Cardiac septum (tissue), 1 donor: ENCODE data around the gene METTL26. TPM values are rescaled to one million over a fixed set of nuclear protein-coding genes. Genes with fewer than 3 reads are reported as not detected.

Experiments used
- DNase-seq: peaks from one replicate; pipeline ENCODE4 v3.0.0-alpha.2; 2020; ENCODE audit warnings: low spot score
- intact Hi-C: fragments of 100-400 bp; cut with DNase I; formaldehyde crosslinking; loops from one replicate; pipeline ENCODE4 v1.14.0; 2022
- total RNA-seq: library from RNA; stranded (reverse); fragmentation: NEBNext Ultra II Directional; extraction: Animal tissue kit (Norgen Biotek cat#: 25700); gene quantifications from one replicate; pipeline ENCODE4 v1.2.1, GENCODE V29; 2021
- donor health status: DM: no; HTN: no; CAD: no.

METTL26 gene
- total RNA-seq, 1 donor from 2014 or later = 47.7 TPM

DNA sequence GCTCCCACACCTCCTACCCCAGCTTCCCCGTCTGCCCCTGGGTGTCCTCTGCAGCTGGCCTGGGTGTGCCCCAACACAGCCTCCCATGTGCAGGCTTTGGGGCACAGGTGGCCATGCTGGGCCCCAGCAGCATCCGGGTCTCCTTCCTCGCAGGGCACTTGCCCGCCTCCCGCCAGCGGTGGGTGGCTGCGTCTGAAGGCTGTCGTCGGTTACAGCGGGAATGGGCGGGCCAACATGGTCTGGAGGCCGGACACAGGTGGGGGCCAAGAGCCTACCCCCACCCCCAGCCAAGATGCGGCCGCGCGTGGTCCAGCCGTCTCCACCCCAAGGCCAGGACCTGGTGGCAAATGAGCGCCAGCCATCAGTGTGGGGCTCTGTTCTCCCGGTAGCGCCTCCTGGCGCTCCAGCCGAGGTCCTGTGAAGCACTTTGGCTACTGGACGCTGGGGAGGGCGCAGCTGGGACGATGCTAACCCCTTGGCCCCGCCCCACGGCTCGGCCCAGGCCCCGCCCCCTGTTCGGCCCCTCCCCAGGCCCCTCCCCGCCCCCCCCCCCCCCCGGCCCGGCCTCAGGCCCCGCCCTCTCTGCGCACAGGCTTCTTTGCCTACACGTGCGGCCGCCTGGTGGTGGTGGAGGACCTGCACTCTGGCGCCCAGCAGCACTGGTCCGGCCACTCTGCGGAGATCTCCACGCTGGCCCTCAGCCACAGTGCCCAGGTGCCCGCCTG is 24.5 kb upstream of the METTL26 start:
- DNase-seq = peak; percentile 92
- intact Hi-C loops = loop anchor here (2.0 to 5.0 kb wide), 2 partner anchors 20 to 73 kb away; partner anchors contain the start of gene MCRIP2

DNA sequence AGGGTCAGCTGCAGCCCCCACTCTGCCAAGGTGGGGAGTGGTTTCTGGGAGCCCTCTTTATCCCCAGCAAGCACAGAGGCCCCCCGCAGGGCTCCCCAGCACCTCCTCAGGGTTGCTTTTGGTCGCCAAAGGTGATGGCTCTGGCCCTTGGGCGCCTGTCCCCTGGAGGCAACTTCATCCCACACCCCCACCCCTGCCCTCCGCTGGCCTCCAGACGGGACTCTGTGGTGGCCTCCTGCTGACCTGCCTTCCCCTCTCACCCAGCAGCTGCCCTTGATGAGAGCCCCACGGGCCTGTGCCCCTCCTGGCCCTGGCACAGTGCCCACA is 24.0 kb upstream of the METTL26 start:
- no peak for DNase-seq
- intact Hi-C loops = loop anchor here (2.0 to 5.0 kb wide), 2 partner anchors 19 to 73 kb away; partner anchors contain the start of gene MCRIP2

DNA sequence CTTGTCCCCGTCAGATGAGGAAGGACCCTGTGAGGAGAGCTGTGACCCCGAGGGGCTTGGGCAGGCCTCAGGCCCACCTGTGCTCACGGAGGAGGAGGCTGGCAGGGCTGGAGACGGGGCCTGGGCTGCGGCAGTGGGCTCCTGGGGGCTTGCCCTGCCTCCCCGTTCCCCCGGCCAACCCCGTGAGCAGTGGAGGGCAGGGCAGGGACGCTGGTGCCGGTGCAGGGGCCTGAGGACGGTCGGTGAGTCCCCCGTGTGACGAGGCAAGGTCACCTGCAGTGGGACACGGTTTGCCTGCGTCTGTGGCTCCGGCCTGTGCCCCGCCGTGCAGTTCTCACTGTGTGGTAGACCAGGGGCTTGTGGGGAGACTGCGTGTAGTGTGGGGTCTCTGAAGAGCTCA is 23.5 kb upstream of the METTL26 start:
- no peak for DNase-seq
- intact Hi-C loops = loop anchor here (2.0 to 5.0 kb wide), 2 partner anchors 19 to 72 kb away; partner anchors contain the start of gene MCRIP2

DNA sequence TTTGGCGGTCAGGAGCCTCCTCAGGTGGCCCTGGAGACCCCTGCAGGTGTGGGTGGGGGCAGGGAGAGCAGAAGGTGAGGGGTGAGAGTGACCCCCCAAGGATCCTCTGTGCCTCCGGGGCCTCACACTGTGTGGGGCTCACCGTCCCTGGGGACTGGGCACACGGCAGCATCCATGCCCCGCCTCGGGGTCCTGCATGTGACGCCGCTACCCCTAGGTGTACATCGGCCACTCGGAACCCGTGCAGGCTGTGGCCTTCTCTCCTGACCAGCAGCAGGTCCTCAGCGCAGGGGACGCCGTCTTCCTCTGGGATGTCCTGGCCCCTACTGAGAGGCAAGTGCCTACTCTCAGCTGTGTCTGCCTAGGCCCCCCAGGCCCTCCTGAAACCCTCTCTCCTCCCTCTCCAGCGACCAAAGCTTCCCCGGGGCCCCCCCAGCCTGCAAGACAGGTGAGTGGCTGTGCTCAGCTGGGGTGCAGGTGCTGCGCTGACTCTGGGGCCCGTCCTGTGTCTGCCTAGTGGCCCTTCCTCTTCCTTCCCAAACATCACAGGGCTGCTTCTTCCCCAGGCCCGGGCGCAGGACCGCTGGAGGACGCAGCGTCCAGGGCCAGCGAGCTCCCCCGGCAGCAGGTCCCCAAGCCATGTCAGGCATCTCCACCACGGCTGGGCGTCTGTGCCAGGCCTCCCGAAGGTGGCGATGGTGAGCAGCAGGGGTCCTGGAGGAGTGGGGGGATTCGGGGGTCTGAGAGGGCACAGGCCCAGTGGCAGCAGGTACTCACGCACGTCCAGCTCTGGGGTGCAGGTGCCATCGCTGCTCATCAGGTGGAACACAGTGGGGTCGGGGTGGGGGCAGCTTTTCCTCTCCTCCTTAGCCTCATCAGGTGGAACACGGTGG is 22.8 kb upstream of the METTL26 start:
- intact Hi-C loops = no loop called here
- DNase-seq = no peak

DNA sequence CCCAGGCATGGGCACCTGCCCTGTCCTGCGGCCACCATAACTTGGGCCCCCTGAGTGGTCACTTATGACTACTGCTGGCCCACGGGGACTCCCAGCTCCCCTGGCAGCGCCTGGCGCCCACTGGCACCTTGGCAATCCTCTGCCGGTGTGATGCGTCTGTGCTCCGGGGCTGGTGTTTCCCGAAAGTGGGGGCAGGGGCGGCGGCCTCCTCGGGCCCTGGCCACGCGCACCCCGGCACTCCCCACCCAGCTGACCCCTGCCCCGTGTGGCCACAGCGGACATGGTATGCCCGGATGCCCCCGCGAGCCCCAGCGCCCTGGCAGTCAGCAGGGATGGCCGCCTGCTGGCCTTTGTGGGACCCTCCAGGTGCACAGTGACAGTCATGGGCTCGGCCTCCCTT is 21.4 kb upstream of the METTL26 start:
- intact Hi-C loops = no loop called here
- no peak for DNase-seq

DNA sequence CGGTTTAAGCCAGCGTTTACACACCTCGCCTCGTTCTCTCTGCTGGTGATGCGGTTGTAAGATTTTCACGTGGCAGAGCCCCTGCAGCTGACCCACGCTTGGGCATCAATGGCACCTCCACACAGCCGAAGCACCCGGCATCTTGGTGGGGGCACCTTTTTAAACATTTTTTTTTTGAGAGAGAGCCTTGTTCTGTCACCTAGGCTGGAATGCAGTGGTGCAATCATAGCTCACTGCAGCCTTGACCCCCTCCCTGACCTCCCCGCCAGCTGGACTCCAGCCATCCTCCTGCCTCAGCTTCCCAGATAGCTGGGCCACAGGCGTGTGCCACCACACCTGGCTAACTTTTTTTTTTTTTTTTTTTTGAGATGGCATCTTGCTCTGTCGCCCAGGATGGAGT is 17.9 kb upstream of the METTL26 start:
- intact Hi-C loops = no loop called here
- no peak for DNase-seq

DNA sequence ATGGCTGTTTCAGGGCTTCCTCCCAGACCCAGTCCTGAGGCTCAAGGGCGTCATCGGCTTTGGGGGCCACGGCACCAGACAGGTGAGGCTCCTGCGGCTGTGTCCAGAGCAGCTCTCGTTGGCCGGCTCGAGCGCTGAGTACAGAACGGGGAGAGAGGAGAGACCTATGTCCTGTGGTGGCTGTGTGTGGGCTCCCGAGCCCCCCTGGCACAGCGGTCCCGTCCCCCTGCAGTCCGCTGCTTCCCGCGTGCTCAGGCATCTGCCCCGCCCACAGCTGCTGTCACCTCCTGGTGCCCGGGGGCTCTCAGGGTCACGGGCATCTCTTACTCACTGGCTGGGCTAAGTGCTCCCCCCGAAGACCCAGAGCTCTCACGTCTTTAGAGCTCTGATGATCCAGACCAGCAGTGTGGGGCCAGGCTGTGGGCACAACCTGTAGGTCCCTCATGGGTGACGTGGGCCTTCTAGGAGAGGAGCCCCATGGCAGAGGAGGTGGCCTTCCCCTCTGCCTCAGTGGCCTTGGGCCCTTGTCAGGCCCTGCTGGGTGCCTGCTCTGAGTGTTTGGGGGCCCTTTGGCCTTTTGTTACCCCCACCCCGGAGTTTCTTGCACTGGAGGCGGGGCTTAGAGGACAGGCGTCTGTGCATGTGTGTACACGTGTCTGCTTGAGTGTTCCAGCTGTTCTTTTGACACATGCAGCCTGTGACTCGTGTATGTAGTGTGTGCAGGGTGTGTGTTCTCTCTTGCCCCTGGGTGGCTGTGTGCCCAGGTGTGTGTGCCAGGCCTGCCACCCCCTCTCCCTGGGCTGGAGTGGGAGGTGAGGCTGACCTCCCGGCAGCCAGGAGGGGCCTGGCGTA is 16.6 kb upstream of the METTL26 start:
- intact Hi-C loops = no loop called here

DNA sequence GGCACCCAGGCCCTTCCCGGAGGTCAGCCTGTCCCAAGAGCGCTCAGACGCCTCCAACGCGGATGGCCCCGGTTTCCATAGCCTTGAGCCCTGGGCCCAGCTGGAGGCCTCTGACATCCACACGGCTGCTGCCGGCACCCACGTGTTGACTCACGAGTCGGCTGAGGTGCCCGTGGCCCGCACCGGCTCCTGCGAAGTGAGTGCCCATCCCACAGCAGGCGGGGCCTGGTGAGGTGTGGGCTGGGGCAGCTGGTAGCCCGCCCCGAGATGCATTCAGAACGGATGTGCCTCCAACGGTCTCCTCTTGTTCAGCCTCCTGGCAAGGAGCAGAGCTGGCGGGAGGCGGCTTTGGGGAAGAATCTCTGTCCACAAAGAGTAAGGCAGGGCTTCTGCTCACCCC is 15.7 kb upstream of the METTL26 start:
- no peak for DNase-seq
- intact Hi-C loops = no loop called here

More for the DNA sequence above, 16.6 kb upstream of the METTL26 start:
- no peak for DNase-seq

DNA sequence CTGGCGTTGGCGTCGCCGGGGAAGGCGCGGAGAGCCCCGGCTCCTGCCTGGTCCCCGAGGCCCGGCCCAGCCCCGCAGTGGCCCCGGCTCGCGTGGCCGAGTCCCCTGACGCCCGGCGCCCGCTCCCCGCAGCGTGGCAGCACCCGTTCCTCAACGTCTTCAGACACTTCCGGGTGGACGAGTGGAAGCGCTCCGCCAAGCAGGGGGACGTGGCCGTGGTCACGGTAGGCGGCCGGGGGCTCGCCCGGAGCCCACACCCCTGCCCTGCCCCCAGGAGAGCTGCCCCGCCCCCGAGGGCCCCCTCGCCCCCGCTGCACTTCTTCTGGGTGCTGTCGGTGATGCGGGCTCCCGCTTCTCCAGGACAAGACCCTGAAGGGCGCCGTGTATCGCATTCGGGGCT is 13.5 kb upstream of the METTL26 start:
- intact Hi-C loops = no loop called here
- DNase-seq = no peak

DNA sequence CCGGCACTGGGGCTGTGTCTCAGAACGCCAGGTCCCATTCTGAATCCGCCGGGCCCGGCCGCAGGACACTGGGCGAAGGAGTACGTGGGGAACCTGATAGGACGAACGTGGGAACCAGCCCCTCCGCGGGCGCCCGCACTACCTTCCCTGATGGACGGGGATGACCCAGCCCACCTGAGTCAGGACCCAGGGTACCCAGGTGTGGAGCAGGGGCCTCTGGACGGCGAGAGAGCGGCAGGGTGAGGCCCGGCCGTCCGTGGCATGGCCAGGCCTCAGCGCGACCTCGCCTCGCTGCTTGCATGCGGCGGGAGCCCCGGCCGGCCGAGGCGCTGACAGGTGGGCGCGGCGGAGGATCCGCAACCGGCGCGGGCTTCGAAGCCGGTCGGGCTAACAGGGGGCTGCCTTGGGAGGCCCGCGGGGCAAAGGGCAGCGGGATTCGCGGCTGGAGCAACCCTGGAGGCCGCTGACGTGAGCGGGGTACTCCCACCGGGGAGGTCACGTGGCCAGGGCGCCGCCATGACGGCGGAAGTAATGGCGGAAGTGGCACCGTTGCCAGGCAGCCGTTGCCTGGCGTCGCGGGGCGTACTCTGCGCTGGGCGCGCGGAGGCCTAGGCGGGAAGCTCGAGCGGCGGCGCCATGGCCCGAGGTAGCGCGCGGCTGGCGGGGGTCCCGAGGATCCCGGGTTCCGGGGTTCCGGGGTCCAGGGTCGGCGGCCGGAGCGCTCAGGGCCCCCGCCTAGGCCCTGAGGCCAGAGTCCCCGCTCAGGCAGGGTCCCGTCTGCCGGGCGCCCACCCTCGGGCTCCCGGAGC is 12.9 kb upstream of the METTL26 start, which contains the start of gene WDR90:
Gene WDR90 (plus strand): TSS at position 585 of the 809 bp plus-strand sequence. CDS start 52 bp downstream, at position 637.
- intact Hi-C loops = no loop called here
- DNase-seq = peak; percentile 96

DNA sequence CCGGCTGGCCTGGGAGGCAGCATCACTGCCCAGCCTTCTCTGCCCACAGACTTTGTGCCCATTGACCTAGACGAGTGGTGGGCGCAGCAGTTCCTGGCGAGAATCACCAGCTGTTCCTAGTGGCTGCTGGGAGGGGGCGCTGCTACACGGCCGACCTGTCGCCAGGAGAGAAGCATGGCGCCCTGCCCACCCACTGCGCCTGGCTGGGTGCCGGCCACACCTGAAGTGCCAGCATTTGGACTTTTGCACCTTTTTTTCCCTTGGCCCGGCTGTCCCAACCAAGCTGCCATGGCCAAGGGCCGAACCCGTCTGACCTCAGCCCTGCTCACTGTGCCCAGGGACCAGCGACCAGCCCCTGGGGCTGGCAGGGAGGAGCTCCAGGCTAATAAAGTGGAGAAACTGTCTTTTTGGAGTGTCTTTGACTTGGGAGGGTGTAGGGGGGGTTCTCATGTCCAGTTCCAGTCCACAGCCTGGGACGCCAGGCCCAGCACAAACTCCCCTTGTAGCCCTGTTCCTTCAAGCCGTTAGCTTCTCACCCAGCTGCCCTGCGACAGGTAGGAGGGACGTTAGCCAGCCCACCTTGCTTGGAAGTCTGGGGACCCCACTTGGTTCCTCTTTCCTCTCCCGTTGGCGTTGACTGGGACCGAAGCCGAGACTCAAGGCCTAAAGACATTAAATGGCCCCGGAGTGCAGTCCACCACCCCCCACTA is 12.1 kb upstream of the METTL26 start:
- intact Hi-C loops = no loop called here
- DNase-seq = no peak

DNA sequence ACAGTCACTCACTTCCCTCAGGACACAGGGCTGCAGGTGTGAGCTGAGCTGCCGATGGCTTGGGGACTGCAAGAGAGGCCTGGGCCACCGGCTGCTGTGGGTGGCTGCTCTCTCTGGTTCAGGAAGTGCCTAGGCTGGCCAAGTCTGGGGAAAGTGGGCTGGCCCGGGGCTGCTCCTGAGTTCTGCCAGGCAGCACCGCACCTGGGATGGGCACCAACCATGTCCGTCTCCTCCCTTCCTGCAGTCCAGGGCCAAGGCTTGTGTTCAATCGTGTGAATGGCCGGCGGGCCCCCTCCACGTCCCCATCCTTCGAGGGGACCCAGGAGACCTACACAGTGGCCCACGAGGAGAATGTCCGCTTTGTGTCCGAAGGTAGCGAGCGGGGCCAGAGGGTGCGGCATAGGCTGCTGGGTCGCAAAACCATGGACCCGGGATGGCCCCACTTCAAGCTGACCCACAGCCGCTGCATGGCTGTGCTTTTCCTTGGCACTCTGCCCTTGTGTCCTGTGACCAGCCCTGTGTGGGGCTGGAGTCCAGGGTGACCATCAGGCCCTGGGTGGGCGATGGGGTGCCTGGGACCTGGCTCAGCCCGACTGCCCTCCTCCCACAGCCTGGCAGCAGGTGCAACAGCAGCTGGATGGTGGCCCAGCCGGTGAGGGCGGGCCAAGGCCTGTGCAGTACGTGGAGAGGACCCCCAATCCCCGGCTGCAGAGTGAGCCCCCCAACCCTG is 11.2 kb upstream of the METTL26 start:
- intact Hi-C loops = no loop called here

DNA sequence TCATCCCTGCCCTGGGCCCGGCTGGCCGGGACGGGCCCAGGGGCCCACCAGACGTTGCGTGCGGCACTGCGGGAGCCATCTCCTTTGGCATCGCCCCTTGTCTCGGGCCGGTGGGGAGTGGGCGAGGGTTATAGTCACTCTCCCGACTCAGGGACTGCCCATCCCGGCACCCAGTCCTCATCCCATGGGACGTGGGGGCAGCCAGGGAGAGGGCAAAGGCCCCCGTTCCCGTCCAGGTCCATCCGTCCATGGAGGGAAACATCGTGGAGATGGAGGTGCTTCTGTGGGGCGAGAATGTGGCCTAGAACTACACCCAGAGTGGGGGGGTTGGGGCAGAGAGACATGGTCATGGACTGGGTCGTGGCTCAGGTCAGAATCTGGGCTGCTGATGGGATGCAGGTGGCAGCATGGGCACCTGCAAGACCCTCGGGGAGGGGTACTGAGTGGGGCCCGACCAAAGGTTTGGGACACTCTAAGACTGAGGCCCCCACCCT is 10.6 kb upstream of the METTL26 start:
- intact Hi-C loops = no loop called here
- no peak for DNase-seq

More for the DNA sequence above, 11.2 kb upstream of the METTL26 start:
- no peak for DNase-seq

DNA sequence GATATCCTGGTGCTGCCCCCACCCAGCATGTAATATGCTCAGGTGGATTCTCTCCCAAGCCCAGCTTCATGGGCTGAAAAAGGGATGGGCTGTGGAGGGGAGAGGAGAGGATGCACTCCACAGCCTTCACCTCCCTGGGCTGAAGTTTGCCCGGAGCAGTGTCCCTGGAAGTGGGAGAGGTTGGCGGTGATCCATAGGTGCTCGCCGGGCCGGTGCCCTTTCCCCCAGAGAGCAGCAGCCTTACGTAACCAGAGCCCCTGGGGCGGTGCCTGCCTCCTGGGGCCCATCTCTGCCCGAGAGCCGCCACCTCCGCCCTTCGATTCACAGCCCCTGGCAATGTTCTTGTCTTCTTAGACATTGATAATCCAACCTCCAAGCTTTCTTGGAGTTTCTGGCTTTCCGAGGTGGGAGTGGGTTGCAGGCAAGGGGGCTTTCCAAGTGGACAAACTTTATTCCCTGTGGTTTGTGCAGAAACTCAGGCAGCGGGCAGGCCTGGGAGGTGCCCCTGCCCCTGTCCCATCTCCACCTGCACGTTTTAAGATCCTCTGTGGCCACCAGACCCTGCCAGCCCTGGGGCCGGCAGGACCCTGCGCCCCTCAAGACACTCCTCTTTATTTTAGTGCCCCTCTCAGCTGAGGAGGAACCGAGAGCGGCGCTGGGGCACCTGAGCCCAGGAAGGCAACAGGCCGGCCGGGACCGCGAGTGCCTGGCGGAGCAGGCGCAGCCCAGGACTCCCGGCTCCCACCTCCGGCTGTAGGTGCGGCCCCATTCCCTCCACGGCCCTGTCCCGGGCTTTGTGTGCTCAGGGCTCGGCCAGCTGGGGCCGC is 10.0 kb upstream of the METTL26 start:
- intact Hi-C loops = no loop called here
- no peak for DNase-seq

DNA sequence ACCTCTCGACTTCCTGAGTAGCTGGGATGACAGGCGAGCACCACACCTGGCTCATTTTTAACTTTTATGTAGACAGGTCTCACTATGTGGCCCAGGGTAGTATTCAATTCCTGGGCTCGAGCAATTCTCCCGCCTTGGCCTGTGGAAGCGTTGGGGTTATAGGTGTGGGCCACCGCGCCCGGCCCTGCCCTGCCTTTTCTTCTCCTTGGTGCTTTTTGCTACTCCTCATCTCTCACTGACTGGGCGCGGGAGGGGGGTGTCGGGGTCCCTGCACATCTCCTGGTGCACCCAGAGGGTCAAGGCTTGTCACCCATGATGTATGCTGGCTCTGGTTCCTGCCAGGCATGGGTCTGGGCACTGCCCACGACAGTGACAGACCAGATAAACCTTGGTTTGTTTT is 8.5 kb upstream of the METTL26 start:
- no peak for DNase-seq
- intact Hi-C loops = loop anchor here (5.0 kb wide), 1 partner anchor 57 kb away; no protein-coding TSS in a partner anchor

DNA sequence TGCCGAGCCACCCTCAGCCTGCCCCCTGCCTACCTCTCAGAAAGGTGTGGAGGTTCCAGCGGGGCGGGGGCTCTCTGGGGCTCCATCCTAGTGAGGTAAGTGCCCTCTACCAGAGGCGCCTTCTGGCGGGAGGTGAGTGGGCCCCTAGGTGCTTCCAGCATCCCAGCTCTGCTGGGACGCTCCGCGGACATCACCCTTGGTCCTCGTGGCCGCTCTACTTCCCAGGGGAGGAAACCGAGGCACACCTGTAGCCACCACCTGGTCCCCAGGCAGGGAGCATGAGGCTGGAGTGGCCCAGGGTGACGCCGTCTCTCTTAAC is 6.9 kb upstream of the METTL26 start:
- intact Hi-C loops = loop anchor here (5.0 kb wide), 1 partner anchor 56 kb away; no protein-coding TSS in a partner anchor
- no peak for DNase-seq
